ENCODE results near the gene TRAP1. TPM values are rescaled to one million over a fixed set of nuclear protein-coding genes. Genes with fewer than 3 reads are reported as not detected.

TRAP1 gene
- total RNA-seq, 1 experiment from 2014 or later: 204 TPM

DNA sequence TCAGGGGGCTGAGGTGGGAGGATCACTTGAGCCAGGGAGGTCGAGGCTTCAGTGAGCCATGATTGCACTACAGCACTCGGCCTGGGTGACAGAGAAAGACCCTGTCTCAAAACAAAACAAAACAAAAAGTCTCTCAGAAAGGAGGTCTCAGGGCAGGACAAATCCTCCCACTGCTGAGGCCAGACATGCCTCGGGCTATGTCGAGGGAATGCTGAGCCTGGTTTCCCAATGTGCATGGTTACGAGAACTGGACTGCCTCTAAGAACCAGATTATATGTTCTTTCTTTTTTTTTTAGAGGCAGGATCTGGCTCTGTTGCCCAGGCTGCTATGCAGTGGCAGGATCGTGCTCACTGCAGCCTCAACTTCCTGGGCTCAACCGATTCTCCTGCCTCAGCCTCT lies 27.6 kb downstream of the TRAP1 start:
- CTCF ChIA-PET: interaction anchor here (1.0 kb wide), 1 partner anchor 15 kb away, joined by 5 read pairs; no protein-coding TSS in a partner anchor
- no peaks in the 10 kb centered on the region for H3K4me1 ChIP-seq (replicated peaks; ENCODE audit: insufficient read depth)
- no peak overlapping the region for H3K4me2 ChIP-seq
- H3K4me3 ChIP-seq: no peak overlapping the region
- DNase-seq: no peak
- no peaks in the 10 kb centered on the region for H3K9me2 ChIP-seq (ENCODE audit: insufficient read depth)
- H3K36me3 ChIP-seq (ENCODE audit: low read depth): no peaks in the 10 kb centered on the region
- POLR2A ChIA-PET (ENCODE audit: unreplicated experiment): interaction anchor here (0.7 kb wide), 1 partner anchor 703 kb away, joined by 3 read pairs; no protein-coding TSS in a partner anchor
- no peaks in the 10 kb centered on the region for H3K27me3 ChIP-seq (ENCODE audit: insufficient read depth, low read depth)
- H3F3A ChIP-seq (ENCODE audit: insufficient read depth, low read depth): peaks cover 4% of the 10 kb centered on the region; the same call in 1 of the 2 replicates
- intact Hi-C loops (cut with micrococcal nuclease; ENCODE audit: unreplicated experiment): loop anchor here (1.0 to 10.0 kb wide), 3 partner anchors 190 to 713 kb away; no protein-coding TSS in a partner anchor
- no peak overlapping the region for H3K27ac ChIP-seq
- BruUV-seq (replicated peaks): no TSS peak
- no peak overlapping the region for H2AFZ ChIP-seq
- TF ChIP-seq, protein P1, sequence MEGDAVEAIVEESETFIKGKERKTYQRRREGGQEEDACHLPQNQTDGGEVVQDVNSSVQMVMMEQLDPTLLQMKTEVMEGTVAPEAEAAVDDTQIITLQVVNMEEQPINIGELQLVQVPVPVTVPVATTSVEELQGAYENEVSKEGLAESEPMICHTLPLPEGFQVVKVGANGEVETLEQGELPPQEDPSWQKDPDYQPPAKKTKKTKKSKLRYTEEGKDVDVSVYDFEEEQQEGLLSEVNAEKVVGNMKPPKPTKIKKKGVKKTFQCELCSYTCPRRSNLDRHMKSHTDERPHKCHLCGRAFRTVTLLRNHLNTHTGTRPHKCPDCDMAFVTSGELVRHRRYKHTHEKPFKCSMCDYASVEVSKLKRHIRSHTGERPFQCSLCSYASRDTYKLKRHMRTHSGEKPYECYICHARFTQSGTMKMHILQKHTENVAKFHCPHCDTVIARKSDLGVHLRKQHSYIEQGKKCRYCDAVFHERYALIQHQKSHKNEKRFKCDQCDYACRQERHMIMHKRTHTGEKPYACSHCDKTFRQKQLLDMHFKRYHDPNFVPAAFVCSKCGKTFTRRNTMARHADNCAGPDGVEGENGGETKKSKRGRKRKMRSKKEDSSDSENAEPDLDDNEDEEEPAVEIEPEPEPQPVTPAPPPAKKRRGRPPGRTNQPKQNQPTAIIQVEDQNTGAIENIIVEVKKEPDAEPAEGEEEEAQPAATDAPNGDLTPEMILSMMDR (conservative IDR thresholded peaks at IDR 0.05): no peak
- H3K9me3 ChIP-seq (ENCODE audit: insufficient read depth, low read depth): no peaks in the 10 kb centered on the region
- H3K79me2 ChIP-seq (ENCODE audit: low read depth): no peaks in the 10 kb centered on the region
- H4K20me1 ChIP-seq (ENCODE audit: insufficient read depth): peaks cover 16% of the 10 kb centered on the region

DNA sequence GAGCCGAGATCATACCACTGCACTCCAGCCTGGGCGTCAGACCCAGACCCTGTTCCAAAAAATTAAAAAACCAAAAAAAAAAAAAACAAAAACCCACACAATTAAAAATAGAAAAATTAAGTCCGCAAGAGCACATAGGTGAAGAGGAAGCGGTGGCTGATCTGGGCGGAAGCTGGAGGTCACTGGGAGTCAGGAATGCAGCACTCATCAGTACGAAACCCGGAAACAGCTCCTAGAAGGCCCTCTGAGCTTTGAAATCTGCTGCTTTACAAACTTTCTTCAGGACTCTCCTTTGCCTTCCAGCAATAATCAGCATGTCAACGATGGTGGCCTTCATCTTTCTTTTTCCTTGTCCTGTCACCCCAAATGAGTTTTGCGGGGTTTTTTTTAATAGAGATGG lies 29.5 kb downstream of the TRAP1 start:
- ChIA-PET CTCF (no interaction called here), POLR2A (ENCODE audit: unreplicated experiment) (no interaction called here)
- no peaks in the 10 kb centered on the region for H3K9me2 ChIP-seq (ENCODE audit: insufficient read depth)
- no peak for TF ChIP-seq EZH2 (IDR thresholded peaks at IDR 0.05; ENCODE audit: low read depth)
- TF ChIP-seq, protein P1 (conservative IDR thresholded peaks at IDR 0.05): no peak
- H3F3A ChIP-seq (ENCODE audit: insufficient read depth, low read depth): peaks cover 4% of the 10 kb centered on the region; the same call in 1 of the 2 replicates
- H3K4me2 ChIP-seq: no peak overlapping the region
- no peak for DNase-seq
- intact Hi-C loops (cut with micrococcal nuclease; ENCODE audit: unreplicated experiment): no loop called here
- no TSS peak for BruUV-seq (replicated peaks)
- no peaks in the 10 kb centered on the region for H3K4me1 ChIP-seq (replicated peaks; ENCODE audit: insufficient read depth)
- no peak overlapping the region for H3K4me3 ChIP-seq
- H3K27ac ChIP-seq: no peak overlapping the region
- H3K9me3 ChIP-seq (ENCODE audit: insufficient read depth, low read depth): no peaks in the 10 kb centered on the region
- H3K79me2 ChIP-seq (ENCODE audit: low read depth): no peaks in the 10 kb centered on the region
- H4K20me1 ChIP-seq (ENCODE audit: insufficient read depth): peaks cover 16% of the 10 kb centered on the region
- no peak overlapping the region for H2AFZ ChIP-seq
- H3K27me3 ChIP-seq (ENCODE audit: insufficient read depth, low read depth): no peaks in the 10 kb centered on the region
- no peaks in the 10 kb centered on the region for H3K36me3 ChIP-seq (ENCODE audit: low read depth)

DNA sequence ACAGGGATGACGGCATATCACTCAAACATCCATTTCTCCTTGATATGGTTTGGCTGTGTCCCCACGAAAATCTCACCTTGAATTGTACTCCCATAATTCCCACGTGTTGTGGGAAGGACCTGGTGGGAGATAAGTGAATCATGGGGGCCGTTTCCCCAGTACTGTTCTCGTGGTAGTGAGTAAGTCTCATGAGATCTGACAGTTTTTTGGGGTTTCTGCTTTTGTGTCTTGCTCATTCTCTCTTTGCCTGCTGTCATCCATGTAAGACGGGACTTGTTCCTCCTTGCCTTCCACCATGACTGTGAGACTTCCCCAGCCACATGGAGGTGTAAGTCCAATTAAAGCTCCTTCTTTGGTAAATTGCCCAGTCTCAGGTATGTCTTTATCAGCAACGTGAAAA lies 30.3 kb downstream of the TRAP1 start:
- no peak for TF ChIP-seq EZH2 (IDR thresholded peaks at IDR 0.05; ENCODE audit: low read depth)
- TF ChIP-seq, protein P1 (conservative IDR thresholded peaks at IDR 0.05): no peak
- DNase-seq: no peak
- H3K4me1 ChIP-seq (replicated peaks; ENCODE audit: insufficient read depth): no peaks in the 10 kb centered on the region
- CTCF ChIA-PET: no interaction called here
- POLR2A ChIA-PET (ENCODE audit: unreplicated experiment): interaction anchor here (0.6 kb wide), 2 partner anchors 16 to 527 kb away, joined by 4 to 7 read pairs; no protein-coding TSS in a partner anchor
- no peaks in the 10 kb centered on the region for H3K9me2 ChIP-seq (ENCODE audit: insufficient read depth)
- intact Hi-C loops (cut with micrococcal nuclease; ENCODE audit: unreplicated experiment): no loop called here
- no peak overlapping the region for H2AFZ ChIP-seq
- no peak overlapping the region for H3K4me2 ChIP-seq
- no TSS peak for BruUV-seq (replicated peaks)
- peaks cover 16% of the 10 kb centered on the region for H4K20me1 ChIP-seq (ENCODE audit: insufficient read depth)
- no peak overlapping the region for H3K27ac ChIP-seq
- no peaks in the 10 kb centered on the region for H3K36me3 ChIP-seq (ENCODE audit: low read depth)
- H3K9me3 ChIP-seq (ENCODE audit: insufficient read depth, low read depth): no peaks in the 10 kb centered on the region
- H3F3A ChIP-seq (ENCODE audit: insufficient read depth, low read depth): peaks cover 4% of the 10 kb centered on the region; the same call in 1 of the 2 replicates
- no peaks in the 10 kb centered on the region for H3K27me3 ChIP-seq (ENCODE audit: insufficient read depth, low read depth)
- H3K4me3 ChIP-seq: no peak overlapping the region
- H3K79me2 ChIP-seq (ENCODE audit: low read depth): no peaks in the 10 kb centered on the region

Measured in PC-9 (cell line).